Measurements from ENCODE around the gene PCK1. TPM values are rescaled to one million over a fixed set of nuclear protein-coding genes. Genes with fewer than 3 reads are reported as not detected.

The PCK1 gene
- total and polyA plus RNA-seq, 10 donors: 0.04 to 0.67 (median 0.17) TPM; not detected in 3

- Histone ChIP-seq H3K36me3 (no peaks in the 10 kb centered on the region), H3K4me3 (no peak overlapping the region), H3K27me3 (replicated peaks in 1 of 7) (peaks cover 0 to 48% (median 0%) of the 10 kb centered on the region in 7 donors), H3K9me3 (peaks cover 0 to 17% (median 10%) of the 10 kb centered on the region in 8 donors), H3K4me1 (peaks cover 0 to 11% (median 3%) of the 10 kb centered on the region in 6 donors), H3K27ac (no peak overlapping the region)
- peak; percentile 66 for DNase-seq
- 75 to 91% (median 85%) methylated on average over 4 of the region's 4 CpGs for WGBS, 5 donors
- intact Hi-C loops (cut with DNase I; ENCODE audit: low total_unique reads): no loop called here
- TF ChIP-seq POLR2A (IDR thresholded peaks at IDR 0.05) (no peak), CTCF (IDR thresholded peaks at IDR 0.05 in 8 of 11, conservative IDR thresholded peaks at IDR 0.05 in 3 of 11) (no peak), POLR2AphosphoS5 (IDR thresholded peaks at IDR 0.05) (no peak)
These were observed 26.5 kb downstream of the PCK1 start for GRCh38 chr20:57587278-57587988.

GRCh38 chr20:57587989-57588377 lies 27.1 kb downstream of the PCK1 start:
- no peak for TF ChIP-seq POLR2A (IDR thresholded peaks at IDR 0.05)

GRCh38 chr20:57588596-57588995 lies 27.7 kb downstream of the PCK1 start:
- intact Hi-C loops (cut with DNase I; ENCODE audit: low total_unique reads): no loop called here

More at GRCh38 chr20:57587989-57588377, 27.1 kb downstream of the PCK1 start:
- peaks cover 0 to 43% (median 0%) of the 10 kb centered on the region in 7 donors for H3K27me3 ChIP-seq (replicated peaks in 1 of 7)
- intact Hi-C loops (cut with DNase I; ENCODE audit: low total_unique reads): no loop called here
- H3K36me3 ChIP-seq: no peaks in the 10 kb centered on the region
- peak; percentile 30 for DNase-seq
- H3K4me3 ChIP-seq: no peak overlapping the region
- 75 to 84% (median 79%) methylated on average over 7 of the region's 7 CpGs for WGBS, 5 donors
- H3K9me3 ChIP-seq: peaks cover 0 to 17% (median 10%) of the 10 kb centered on the region in 8 donors
- H3K27ac ChIP-seq: no peak overlapping the region
- peaks cover 0 to 7% (median 0%) of the 10 kb centered on the region in 6 donors for H3K4me1 ChIP-seq

GRCh38 chr20:57589123-57589727 lies 28.3 kb downstream of the PCK1 start:
- H3K27ac ChIP-seq: no peak overlapping the region
- TF ChIP-seq POLR2AphosphoS5 (IDR thresholded peaks at IDR 0.05): no peak
- no peak for TF ChIP-seq POLR2A (IDR thresholded peaks at IDR 0.05)
- no peak for TF ChIP-seq CTCF (IDR thresholded peaks at IDR 0.05 in 8 of 11, conservative IDR thresholded peaks at IDR 0.05 in 3 of 11)
- peaks cover 0 to 14% (median 5%) of the 10 kb centered on the region in 6 donors for H3K4me1 ChIP-seq
- H3K27me3 ChIP-seq (replicated peaks in 1 of 7): peaks cover 0 to 38% (median 0%) of the 10 kb centered on the region in 7 donors
- peaks cover 0 to 17% (median 10%) of the 10 kb centered on the region in 8 donors for H3K9me3 ChIP-seq
- peak; percentile 61 for DNase-seq
- no peak overlapping the region for H3K4me3 ChIP-seq
- 74 to 95% (median 88%) methylated on average over 5 to 6 of the region's 6 CpGs for WGBS, 5 donors
- intact Hi-C loops (cut with DNase I; ENCODE audit: low total_unique reads): no loop called here
- no peaks in the 10 kb centered on the region for H3K36me3 ChIP-seq

More at GRCh38 chr20:57588596-57588995, 27.7 kb downstream of the PCK1 start:
- Histone ChIP-seq H3K27ac (no peak overlapping the region), H3K4me3 (no peak overlapping the region), H3K9me3 (peaks cover 0 to 17% (median 10%) of the 10 kb centered on the region in 8 donors), H3K4me1 (peaks cover 0 to 8% (median under 1%) of the 10 kb centered on the region in 6 donors), H3K27me3 (replicated peaks in 1 of 7) (peaks cover 0 to 39% (median 0%) of the 10 kb centered on the region in 7 donors), H3K36me3 (no peaks in the 10 kb centered on the region)
- TF ChIP-seq POLR2A (IDR thresholded peaks at IDR 0.05) (no peak), POLR2AphosphoS5 (IDR thresholded peaks at IDR 0.05) (no peak), CTCF (IDR thresholded peaks at IDR 0.05 in 8 of 11, conservative IDR thresholded peaks at IDR 0.05 in 3 of 11) (no peak)
- DNase-seq: peak; percentile 44
- 86 to 94% (median 89%) methylated on average over 5 of the region's 5 CpGs for WGBS, 5 donors

All from spleen (tissue), 11 donors.